ENCODE measurements around the gene MACC1. TPM values are rescaled to one million over a fixed set of nuclear protein-coding genes. Genes with fewer than 3 reads are reported as not detected.
"Not testable (repeated sequence)": the region's sequence is repeated elsewhere in the genome, so short reads cannot be mapped to it uniquely, and the experiment has no call there.

MACC1 gene
- total and polyA plus RNA-seq, 8 donors = 1.5 to 27.0 (median 9.6) TPM

DNA sequence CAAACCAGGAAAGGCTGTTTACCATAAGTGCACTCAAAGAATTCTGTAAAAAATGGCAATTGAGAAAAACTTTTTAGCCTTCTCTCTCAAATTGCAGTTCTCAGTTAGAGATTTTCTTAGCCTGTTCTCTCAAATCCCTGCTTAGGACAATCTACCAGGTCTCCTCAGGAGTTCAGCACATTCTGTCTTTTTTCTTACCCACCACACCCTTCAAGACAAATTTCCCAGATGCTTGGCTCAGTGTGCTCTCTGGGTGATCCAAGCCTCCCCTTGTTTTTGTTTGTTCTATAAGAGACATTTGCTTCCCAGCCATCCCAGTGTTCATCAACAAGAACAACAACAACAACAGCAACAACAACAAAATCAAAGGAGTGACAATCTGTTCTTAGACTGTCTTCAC, 87.3 kb downstream of the MACC1 start:
- TF ChIP-seq, protein P1, sequence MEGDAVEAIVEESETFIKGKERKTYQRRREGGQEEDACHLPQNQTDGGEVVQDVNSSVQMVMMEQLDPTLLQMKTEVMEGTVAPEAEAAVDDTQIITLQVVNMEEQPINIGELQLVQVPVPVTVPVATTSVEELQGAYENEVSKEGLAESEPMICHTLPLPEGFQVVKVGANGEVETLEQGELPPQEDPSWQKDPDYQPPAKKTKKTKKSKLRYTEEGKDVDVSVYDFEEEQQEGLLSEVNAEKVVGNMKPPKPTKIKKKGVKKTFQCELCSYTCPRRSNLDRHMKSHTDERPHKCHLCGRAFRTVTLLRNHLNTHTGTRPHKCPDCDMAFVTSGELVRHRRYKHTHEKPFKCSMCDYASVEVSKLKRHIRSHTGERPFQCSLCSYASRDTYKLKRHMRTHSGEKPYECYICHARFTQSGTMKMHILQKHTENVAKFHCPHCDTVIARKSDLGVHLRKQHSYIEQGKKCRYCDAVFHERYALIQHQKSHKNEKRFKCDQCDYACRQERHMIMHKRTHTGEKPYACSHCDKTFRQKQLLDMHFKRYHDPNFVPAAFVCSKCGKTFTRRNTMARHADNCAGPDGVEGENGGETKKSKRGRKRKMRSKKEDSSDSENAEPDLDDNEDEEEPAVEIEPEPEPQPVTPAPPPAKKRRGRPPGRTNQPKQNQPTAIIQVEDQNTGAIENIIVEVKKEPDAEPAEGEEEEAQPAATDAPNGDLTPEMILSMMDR (IDR thresholded peaks at IDR 0.05) = no peak
- FAIRE-seq = no peak
- no peaks in the 10 kb centered on the region for H3K27me3 ChIP-seq

DNA sequence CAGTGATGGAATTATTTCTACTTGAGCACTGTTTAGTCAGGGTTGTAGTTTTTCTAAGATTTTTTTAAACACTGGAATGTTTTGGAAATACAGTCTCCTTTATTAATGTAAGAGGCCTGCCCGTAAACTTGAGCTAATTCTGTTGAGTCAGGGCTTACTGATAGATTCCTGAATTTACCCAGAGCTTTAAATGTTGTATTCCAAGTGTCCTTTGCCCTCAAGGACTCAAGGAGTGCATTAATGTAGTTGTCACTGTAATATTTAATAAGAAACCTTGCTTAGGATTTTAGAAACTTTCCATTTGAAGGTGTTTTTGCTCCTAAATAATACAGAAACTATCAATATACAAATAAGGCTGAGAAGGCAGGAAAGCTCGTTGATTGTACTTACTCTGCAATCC, 89.2 kb downstream of the MACC1 start:
- FAIRE-seq (no peak), DNase-seq (no peak), ATAC-seq (no peak)
- TF ChIP-seq, protein P1 (IDR thresholded peaks at IDR 0.05) = no peak
- 60 to 63% methylated on average over 2 of the region's 2 CpGs for WGBS, 2 donors
- Histone ChIP-seq H3K27ac (no peak overlapping the region), H3K36me3 (no peaks in the 10 kb centered on the region), H3K4me1 (no peaks in the 10 kb centered on the region), H3K9me3 (no peaks in the 10 kb centered on the region), H3K27me3 (no peaks in the 10 kb centered on the region), H3K4me3 (no peak overlapping the region)
- intact Hi-C loops (cut with DNase I) = no loop called here

More for the DNA sequence above, 87.3 kb downstream of the MACC1 start:
- no peak for DNase-seq
- no peaks in the 10 kb centered on the region for H3K36me3 ChIP-seq
- intact Hi-C loops (cut with DNase I) = no loop called here
- no peaks in the 10 kb centered on the region for H3K4me1 ChIP-seq
- no peak overlapping the region for H3K4me3 ChIP-seq
- no peak overlapping the region for H3K27ac ChIP-seq
- ATAC-seq = no peak
- no peaks in the 10 kb centered on the region for H3K9me3 ChIP-seq

DNA sequence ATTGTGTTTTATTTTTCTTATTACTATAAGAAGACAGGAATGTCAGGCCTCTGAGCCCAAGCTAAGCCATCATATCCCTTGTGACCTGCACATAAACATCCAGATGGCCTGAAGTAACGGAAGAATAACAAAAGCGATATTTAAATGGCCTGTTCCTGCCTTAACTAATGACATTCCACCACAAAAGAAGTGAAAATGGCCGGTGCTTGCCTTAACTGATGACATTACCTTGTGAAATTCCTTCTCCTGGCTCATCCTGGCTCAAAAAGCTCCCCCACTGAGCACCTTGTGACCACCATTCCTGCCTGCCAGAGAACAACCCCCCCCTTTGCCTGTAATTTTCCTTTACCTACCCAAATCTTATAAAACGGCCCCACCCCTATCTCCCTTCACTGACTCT, 91.1 kb downstream of the MACC1 start:
- not testable (repeated sequence) for ATAC-seq, H3K4me3 ChIP-seq, H3K27me3 ChIP-seq

DNA sequence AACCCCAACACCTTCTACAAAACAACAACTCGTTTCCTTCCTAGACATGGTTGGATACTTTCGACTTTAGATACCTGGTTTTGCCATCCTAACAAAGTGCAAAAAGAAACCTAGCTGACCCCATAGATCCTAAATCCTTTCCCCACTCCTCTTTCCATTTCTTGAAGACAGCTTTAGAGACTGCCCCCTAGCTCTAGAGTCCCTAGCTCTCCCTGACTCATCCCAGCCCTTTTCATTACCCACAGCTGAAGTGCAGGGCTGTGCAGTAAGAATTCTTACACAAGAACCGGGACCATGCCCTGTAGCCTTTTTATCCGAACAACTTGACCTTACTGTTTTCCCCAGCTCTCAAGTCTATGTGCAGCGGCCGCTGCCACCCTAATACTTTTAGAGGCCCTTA, 93.1 kb downstream of the MACC1 start:
- H3K4me3 ChIP-seq; intact Hi-C loops (cut with DNase I); ATAC-seq; H3K4me1 ChIP-seq; FAIRE-seq; H3K27me3 ChIP-seq; DNase-seq; H3K36me3 ChIP-seq; H3K27ac ChIP-seq; H3K9me3 ChIP-seq: not testable (repeated sequence)
- 83 to 92% methylated on average over 6 of the region's 6 CpGs for WGBS, 2 donors

More for the DNA sequence above, 91.1 kb downstream of the MACC1 start:
- WGBS, 2 donors = 62 to 72% methylated on average over 4 of the region's 4 CpGs
- intact Hi-C loops (cut with DNase I); H3K36me3 ChIP-seq; H3K9me3 ChIP-seq; FAIRE-seq; H3K27ac ChIP-seq; DNase-seq; H3K4me1 ChIP-seq: not testable (repeated sequence)

DNA sequence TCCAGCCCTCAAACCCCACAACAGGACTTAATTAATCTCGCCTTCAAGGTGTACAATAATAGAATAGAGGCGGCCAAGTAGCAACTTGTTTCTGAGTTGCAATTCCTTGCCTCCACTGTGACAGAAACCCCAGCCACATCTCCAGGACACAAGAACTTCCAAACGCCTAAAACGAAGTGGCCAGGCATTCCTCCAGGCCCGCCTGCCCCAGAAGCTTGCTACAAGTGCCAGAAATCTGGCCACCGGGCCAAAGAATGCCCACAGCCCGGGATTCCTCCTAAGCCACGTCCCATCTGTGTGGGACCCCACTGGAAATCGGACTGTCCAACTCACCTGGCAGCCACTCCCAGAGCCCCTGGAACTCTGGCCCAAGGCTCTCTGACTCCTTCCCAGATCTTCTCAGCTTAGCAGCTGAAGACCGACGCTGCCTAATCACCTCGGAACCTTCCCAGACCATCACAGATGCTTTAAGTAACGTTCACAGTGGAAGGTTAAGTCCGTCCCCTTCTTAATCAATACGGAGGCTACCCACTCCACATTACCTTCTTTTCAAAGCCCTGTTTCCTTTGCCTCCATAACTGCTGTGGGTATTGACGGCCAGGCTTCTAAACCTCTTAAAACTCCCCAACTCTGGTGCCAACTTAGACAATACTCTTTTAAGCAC, 94.4 kb downstream of the MACC1 start:
- FAIRE-seq; H3K4me3 ChIP-seq; ATAC-seq; H3K27me3 ChIP-seq; H3K27ac ChIP-seq; H3K9me3 ChIP-seq; H3K4me1 ChIP-seq; H3K36me3 ChIP-seq; DNase-seq; intact Hi-C loops (cut with DNase I): not testable (repeated sequence)
- WGBS, 2 donors = 75 to 81% methylated on average over 15 to 16 of the region's 16 CpGs

DNA sequence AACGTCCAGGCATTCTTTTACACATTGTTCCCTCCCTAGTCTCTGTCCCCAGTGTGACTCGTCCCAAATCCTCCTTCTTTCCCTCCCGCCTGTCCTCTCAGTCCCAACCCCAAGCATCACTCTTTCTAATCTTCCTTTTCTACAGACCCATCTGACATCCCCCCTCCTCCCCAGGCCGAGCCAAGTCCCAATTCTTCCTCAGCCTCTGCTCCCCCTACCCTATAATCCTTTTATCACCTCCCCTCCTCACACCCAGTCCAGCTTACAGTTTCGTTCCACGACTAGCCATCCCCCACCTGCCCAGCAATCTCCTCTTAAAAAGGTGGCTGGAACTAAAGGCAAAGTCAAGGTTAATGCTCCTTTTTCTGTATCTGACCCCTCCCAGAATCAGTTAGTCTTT, 95.1 kb downstream of the MACC1 start:
- FAIRE-seq (no peak), DNase-seq (no peak), ATAC-seq (no peak)
- Histone ChIP-seq H3K36me3 (no peaks in the 10 kb centered on the region), H3K4me3 (no peak overlapping the region), H3K27ac (no peak overlapping the region), H3K9me3 (no peaks in the 10 kb centered on the region), H3K4me1 (no peaks in the 10 kb centered on the region), H3K27me3 (no peaks in the 10 kb centered on the region)
- intact Hi-C loops (cut with DNase I) = no loop called here
- 64 to 70% methylated on average over 6 of the region's 6 CpGs for WGBS, 2 donors
- TF ChIP-seq, protein P1 (IDR thresholded peaks at IDR 0.05) = no peak

All from pancreas (tissue), 10 donors.